Femur (tissue), 1 donor: ENCODE measurements around the gene CUZD1.

Experiments
- DNase-seq: peaks from one replicate; pipeline ENCODE4 v3.0.0-alpha.2; 2017

The CUZD1 gene

DNA sequence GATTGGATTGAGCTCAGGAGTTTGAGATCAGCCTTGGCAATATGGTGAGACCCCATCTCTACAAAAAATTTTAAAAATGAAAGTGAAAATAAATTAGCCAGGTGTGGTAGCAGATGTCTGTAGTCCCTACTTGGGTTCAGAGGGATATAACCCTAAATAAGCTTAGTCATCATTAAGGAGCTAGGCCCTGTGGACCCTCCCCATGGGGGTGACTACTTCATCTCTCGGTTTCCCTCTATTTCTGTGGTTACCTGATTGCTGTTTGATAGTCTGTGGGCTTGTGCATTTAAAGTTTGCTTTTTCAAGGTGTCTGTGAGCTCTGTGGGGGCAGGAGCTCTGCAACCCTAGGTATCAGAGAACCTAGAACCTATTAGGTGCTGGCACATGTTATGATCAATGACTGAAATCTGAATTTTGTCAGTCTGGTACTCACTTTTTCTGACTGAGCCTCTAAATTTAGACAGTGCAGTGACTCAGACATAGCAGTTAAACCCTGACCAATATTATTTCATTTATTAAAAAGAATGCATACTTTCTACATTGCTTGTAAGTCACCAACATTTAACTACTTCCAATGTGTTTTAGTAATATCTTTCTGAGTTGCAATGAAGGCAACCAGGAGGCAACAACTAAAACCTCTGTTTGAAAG is 8.1 kb upstream of the CUZD1 start:
- DNase-seq, result no peak

- DNase-seq, result no peak
Observed at GRCh38 chr10:122852261-122852660, 6.6 kb upstream of the CUZD1 start.

GRCh38 chr10:122850705-122851640 is 5.3 kb upstream of the CUZD1 start:
- DNase-seq, result no peak

- DNase-seq, result no peak
Observed at GRCh38 chr10:122849900-122850605, 4.4 kb upstream of the CUZD1 start.

DNA sequence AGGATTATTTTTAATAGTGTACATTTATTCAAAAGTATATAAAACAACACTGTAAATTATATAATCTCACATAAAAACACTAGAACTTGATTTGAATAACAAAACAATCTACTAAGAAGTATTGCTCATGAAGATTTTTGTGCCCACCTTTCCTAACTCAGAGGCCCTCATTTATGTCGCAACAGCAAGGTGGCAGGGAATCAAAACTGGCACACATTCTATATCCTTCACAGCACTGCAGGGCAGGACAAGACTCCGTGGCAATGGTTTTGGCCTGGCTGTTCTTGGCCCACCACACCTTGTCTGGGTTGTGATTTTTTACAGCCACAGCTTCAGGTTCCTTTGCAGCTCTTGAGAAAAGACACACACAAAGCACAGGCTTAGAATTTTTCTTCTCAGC is 3.4 kb upstream of the CUZD1 start:
- no peak for DNase-seq

- no peak for DNase-seq
Observed at GRCh38 chr10:122847782-122848604, 2.3 kb upstream of the CUZD1 start.

DNA sequence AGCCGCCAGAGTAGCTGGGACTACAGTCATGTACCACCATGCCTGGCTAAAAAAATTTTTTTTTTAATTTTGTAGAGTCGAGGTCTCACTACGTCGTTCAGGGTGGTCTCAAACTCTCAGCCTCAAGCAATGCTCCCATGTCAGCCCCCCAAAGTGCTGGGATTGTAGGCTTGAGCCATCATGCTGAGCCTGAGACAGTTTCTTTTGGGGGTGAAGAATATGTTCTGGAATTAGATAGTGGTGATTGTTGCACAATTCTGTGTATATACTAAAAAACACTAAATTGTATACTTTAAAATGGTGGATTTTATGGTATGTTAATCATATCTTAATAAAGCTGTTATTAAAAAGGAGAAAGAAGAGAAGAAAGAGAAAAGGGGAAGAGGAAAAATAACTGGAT is 1.5 kb downstream of the CUZD1 start:
- no peak for DNase-seq

GRCh38 chr10:122841569-122841968 is 4.1 kb downstream of the CUZD1 start:
- no peak for DNase-seq

DNA sequence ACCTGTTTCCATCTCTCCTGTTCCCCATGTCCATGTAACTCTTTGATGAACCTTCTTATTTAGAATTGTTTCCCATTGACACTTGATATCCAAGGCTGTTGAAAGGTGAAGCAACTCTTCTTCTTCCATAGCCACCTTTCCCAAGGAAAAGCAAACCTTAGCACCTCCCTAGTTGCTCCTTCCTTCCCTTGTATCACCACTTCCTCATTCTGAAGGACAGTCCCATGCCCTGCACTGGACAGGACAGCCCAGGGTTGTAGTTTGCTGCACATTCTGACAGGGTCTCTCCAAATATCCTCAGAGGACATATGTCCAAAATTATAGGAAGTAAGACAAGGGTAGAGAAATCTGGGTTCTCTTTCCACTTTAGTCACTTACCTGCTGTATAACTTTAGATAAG is 6.2 kb downstream of the CUZD1 start:
- DNase-seq, result no peak

- no peak for DNase-seq
Observed at GRCh38 chr10:122838880-122839279, 6.8 kb downstream of the CUZD1 start.

DNA sequence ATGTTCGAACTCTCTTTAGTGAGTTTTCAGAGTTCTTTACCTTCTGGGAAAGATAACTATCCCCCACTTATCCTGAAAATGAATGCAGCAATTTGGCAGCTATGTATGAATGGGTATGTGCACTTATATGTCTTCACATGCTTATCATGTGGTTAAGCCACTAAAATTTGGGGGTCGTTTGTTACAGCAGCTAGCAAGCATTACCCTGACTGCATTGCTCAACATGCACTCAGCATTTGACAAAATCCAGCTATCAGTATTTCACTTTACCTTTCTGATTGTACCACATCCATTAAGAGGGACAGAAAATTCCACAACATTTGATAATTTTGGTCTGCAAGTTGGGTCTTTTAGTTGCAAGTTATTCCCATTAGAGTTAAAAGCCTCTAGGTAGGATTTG is 9.7 kb downstream of the CUZD1 start:
- DNase-seq, result no peak

GRCh38 chr10:122830965-122831353 is 14.7 kb downstream of the CUZD1 start:
- DNase-seq, result no peak

GRCh38 chr10:122830273-122830964 is 15.2 kb downstream of the CUZD1 start:
- DNase-seq, result no peak

DNA sequence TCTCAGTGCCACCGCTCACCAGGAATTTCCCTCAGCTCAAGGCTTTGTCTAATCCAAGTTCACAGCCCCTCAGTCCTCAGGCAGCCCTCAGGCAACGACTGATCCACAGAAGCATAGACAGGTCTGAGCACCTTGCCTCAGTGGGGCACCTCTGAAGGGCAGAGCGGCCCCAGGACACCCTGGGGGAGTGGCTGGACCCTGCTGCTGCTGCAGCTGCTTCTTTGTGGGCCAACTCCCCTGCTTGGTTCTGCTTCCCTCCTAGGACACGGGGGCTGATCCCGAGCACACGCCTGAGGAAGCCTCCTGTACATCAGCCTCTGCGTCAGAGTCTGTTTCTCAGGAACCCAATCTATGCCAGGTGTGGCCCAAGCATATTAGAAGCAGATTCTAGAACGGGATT is 16.2 kb downstream of the CUZD1 start:
- no peak for DNase-seq

GRCh38 chr10:122828716-122829255 is 16.9 kb downstream of the CUZD1 start:
- DNase-seq, result no peak

DNA sequence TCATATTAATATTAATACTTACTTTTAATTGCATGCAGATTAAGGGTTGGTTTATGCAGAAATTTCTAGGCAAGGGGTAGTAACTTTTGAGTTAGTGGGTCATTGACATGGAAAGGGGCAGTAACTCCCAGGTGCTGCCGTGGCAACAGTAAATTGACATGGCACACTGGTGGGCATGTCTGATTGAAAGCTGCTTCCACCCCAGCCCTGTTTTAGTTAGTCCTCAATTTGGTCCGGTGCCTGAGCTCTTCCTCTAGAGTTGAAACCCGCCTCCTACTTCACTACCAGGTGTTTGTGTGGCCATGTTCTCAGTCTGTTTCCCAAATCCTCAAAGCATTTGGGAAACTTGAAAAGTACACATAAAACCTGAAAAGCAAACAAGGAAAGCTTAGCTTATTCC is 18.4 kb downstream of the CUZD1 start:
- no peak for DNase-seq

GRCh38 chr10:122822973-122823690 is 22.5 kb downstream of the CUZD1 start:
- no peak for DNase-seq

DNA sequence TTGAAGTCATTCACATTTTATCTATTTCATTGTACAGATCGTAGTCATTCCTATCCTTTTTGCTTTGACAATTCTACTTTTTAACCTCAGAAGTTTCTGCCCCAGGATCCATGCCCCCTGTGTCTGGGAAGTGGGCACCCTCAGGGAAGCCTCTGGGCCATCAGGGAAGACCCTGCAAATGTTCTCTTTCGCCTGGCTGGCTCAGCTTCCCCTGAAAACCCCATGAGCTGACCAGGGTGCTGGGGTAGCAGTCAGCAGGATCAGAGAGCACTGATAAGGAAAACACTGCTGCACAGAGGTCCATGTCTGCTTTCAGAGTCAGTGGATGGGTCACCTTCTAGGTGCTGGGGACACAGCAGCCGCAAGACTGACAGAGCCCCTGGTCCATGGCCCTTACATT is 23.8 kb downstream of the CUZD1 start:
- DNase-seq, result no peak

DNA sequence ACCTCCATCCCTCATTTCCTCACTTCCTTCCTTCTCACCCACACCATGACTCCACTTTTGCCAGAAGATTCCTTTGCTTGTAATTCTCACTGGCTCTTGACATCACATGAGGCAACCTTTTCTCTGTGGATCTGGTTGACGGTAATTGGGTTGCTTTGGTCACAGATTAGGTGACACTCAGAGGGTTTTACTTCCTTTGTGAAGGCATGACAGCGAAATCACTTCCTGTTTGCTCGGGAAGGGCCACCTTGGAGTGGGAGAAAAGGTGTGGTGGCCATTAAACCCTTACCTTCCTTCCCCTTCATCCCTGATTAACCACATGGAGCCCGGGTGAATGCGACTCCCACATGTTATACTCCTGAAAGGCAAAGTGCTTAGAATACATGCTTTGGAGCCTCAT is 30.2 kb downstream of the CUZD1 start:
- no peak for DNase-seq

- DNase-seq, result no peak
Observed at GRCh38 chr10:122814493-122814892, 31.2 kb downstream of the CUZD1 start.

DNA sequence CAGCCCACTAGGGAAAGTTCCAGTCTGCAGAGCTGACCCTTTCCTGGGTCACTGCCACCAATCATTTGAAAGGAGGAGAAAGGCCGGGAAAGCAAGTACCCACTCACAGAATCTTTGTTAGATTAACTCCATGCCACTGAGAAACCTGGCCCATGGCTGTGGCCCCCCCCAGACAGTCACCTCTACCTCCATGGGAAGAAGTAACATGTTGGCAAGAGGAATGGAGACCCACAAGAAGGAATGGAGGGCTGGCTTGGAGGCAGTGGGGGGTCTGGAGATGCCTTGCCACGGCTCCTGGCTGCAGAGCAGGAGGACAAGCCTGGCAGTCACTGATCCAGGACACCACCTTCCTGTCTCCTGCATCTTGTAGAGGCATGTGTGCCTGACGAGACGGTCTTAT is 32.9 kb downstream of the CUZD1 start:
- no peak for DNase-seq
